ENCODE measurements around the gene CRYBB2.
A peak's percentile ranks its signal among the peaks of the same experiment; 100 is the strongest.
"Not testable (repeated sequence)": the region's sequence is repeated elsewhere in the genome, so short reads cannot be mapped to it uniquely, and the experiment has no call there.

Gene CRYBB2

DNA sequence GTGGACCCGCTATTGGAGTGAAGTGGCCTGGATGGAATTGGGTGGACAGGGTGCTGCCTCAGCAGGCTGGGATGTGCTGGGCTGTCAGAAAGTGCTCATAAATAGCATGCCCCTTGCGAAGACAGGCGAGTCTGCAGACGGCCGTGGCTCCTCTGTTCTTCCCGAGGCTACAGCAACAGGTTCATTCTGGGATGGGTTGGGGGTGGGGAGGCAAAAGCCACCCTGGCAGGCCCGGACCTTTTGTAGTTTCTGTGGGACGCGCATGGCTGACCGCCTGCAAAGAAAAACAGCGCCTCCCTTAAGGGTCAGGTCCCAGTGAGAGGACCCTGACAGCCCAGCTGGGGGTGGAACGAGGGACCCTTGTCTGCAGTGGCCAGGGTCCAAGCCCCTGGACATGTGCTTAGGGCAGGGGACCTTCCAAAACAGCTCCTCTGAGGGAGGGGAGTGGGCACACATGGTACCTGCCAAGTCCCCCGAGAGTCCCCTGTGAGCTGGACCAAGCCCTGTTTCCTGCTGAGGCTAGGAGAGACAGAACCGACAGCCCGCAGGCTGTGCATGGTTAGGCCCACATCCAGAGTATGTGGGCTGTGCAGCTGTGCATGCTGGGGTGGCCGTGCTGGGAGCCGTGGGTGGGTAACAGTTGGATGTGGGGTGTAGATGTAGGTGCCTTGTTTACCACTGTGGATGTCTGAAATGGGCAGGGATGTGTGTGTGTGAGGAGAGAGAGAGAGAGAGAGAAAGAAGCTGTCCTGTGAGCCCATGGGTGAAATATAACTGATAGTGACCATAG is 19.5 kb upstream of the CRYBB2 start, which contains the start of gene CRYBB3:
TSS of gene CRYBB3 (plus strand) at position 128 of the 790 bp plus-strand sequence. CDS start 1,539 bp downstream, outside the sequence.
- no peak for DNase-seq
- Histone ChIP-seq H3K9me3 (ENCODE audit: control extremely low read depth in 1 of 5, control insufficient read depth in 4 of 5, insufficient read depth in 2 of 5, low read depth in 1 of 5, low read length in 4 of 5) (no peaks in the 10 kb centered on the region), H3K27me3 (replicated peaks in 2 of 5; ENCODE audit: control insufficient read depth in 4 of 5, insufficient read depth in 5 of 5, low read length in 4 of 5) (peaks cover 0 to 1% (median 0%) of the 10 kb centered on the region in 5 experiments), H3K4me3 (ENCODE audit: control insufficient read depth in 1 of 7, extremely low read depth in 1 of 7, insufficient read depth in 4 of 7, low read depth in 2 of 7, low read length in 6 of 7) (no peak within 1 kb of the TSS), H3K4me1 (ENCODE audit: control extremely low read depth in 1 of 4, control insufficient read depth in 4 of 4, insufficient read depth in 4 of 4, low read length in 3 of 4) (no peaks in the 10 kb centered on the region), H3K36me3 (ENCODE audit: control insufficient read depth in 4 of 4, insufficient read depth in 4 of 4, low read length in 3 of 4) (no peaks in the 10 kb centered on the region), H3K27ac (ENCODE audit: insufficient read depth in 1 of 2, low read depth in 1 of 2, low read length in 2 of 2, poor library complexity in 1 of 2, severe bottlenecking in 2 of 2) (no peak within 1 kb of the TSS)
- WGBS (ENCODE audit: insufficient coverage) = 94% methylated on average over 15 of the region's 17 CpGs
- CTCF ChIA-PET = interaction anchor here (4.0 kb wide), 1 partner anchor 573 kb away, joined by 17 read pairs; no protein-coding TSS in a partner anchor
- POLR2A ChIA-PET = no interaction called here

DNA sequence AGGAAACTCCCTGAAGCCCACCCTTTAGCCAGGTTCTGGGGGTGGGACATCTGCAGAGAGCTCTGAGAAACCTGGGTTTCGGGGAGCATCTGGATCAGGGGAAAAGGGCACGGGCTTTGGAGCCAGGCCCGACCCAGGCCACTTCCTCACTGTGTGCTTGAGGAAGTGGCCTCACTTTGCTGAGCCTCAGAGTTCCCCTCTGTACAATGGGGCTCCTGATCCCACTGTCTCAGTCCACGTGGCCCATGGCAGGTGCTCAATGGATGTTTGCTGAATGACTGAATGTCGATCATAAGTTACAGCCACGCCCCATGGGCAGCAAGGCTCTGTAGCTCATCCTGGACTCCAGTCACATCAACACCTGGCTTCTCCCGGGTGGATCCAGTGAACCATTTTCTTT is 18.5 kb upstream of the CRYBB2 start:
- Histone ChIP-seq H3K4me3 (ENCODE audit: control insufficient read depth in 1 of 7, extremely low read depth in 1 of 7, insufficient read depth in 4 of 7, low read depth in 2 of 7, low read length in 6 of 7) (no peak overlapping the region), H3K36me3 (ENCODE audit: control insufficient read depth in 4 of 4, insufficient read depth in 4 of 4, low read length in 3 of 4) (no peaks in the 10 kb centered on the region), H3K27me3 (replicated peaks in 2 of 5; ENCODE audit: control insufficient read depth in 4 of 5, insufficient read depth in 5 of 5, low read length in 4 of 5) (no peaks in the 10 kb centered on the region), H3K27ac (ENCODE audit: insufficient read depth in 1 of 2, low read depth in 1 of 2, low read length in 2 of 2, poor library complexity in 1 of 2, severe bottlenecking in 2 of 2) (no peak overlapping the region), H3K9me3 (ENCODE audit: control extremely low read depth in 1 of 5, control insufficient read depth in 4 of 5, insufficient read depth in 2 of 5, low read depth in 1 of 5, low read length in 4 of 5) (no peaks in the 10 kb centered on the region), H3K4me1 (ENCODE audit: control extremely low read depth in 1 of 4, control insufficient read depth in 4 of 4, insufficient read depth in 4 of 4, low read length in 3 of 4) (no peaks in the 10 kb centered on the region)
- ChIA-PET CTCF (interaction anchor here (1.6 to 4.0 kb wide), 3 partner anchors 11 to 572 kb away, joined by 3 to 17 read pairs (median 13); no protein-coding TSS in a partner anchor), POLR2A (no interaction called here)
- DNase-seq = no peak
- WGBS (ENCODE audit: insufficient coverage) = 83% methylated on average over 7 of the region's 7 CpGs

DNA sequence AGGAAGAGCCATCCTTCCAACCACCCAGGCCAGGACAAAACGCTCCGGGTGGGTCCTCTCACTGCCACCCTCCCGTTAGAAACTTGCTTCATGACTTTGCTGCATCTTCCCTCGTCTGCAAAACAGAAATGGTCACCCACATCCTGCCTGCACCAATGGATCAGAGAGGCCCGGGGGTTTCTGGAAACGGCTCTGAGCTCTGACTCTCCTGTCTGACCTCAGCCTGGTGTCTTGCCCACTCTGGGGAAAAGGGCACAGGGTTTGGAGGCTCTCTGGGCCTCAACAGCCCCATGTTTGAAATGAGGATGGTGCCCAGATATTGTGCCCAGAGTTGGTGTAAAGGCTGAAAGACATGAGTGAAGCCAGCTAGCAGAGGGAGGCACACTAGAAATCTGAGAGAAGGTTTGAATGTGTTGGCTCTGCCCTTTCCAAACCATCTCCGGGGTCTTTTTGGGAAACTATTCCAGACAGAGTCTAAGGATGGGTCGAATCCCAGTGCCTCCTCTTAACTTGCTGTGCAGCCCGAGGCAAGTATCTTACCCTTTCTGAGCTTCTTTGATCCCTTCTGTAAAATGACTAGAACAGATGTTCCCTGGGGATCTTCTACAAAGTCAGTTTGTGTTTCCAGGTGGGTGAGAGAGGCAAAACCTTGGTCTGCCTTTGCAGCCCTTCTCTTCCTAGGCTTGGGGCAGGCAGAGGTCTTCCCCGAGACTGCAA is 17.7 kb upstream of the CRYBB2 start:
- ChIA-PET POLR2A (no interaction called here), CTCF (interaction anchor here (0.5 to 4.0 kb wide), 8 partner anchors 10 to 571 kb away, joined by 3 to 17 read pairs (median 4); no protein-coding TSS in a partner anchor)
- no peaks in the 10 kb centered on the region for H3K4me1 ChIP-seq (ENCODE audit: control extremely low read depth in 1 of 4, control insufficient read depth in 4 of 4, insufficient read depth in 4 of 4, low read length in 3 of 4)
- no peaks in the 10 kb centered on the region for H3K36me3 ChIP-seq (ENCODE audit: control insufficient read depth in 4 of 4, insufficient read depth in 4 of 4, low read length in 3 of 4)
- no peak for DNase-seq
- no peak overlapping the region for H3K27ac ChIP-seq (ENCODE audit: insufficient read depth in 1 of 2, low read depth in 1 of 2, low read length in 2 of 2, poor library complexity in 1 of 2, severe bottlenecking in 2 of 2)
- no peaks in the 10 kb centered on the region for H3K27me3 ChIP-seq (replicated peaks in 2 of 5; ENCODE audit: control insufficient read depth in 4 of 5, insufficient read depth in 5 of 5, low read length in 4 of 5)
- WGBS (ENCODE audit: insufficient coverage) = 68% methylated on average over 6 of the region's 10 CpGs
- no peaks in the 10 kb centered on the region for H3K9me3 ChIP-seq (ENCODE audit: control extremely low read depth in 1 of 5, control insufficient read depth in 4 of 5, insufficient read depth in 2 of 5, low read depth in 1 of 5, low read length in 4 of 5)
- H3K4me3 ChIP-seq (ENCODE audit: control insufficient read depth in 1 of 7, extremely low read depth in 1 of 7, insufficient read depth in 4 of 7, low read depth in 2 of 7, low read length in 6 of 7) = no peak overlapping the region

DNA sequence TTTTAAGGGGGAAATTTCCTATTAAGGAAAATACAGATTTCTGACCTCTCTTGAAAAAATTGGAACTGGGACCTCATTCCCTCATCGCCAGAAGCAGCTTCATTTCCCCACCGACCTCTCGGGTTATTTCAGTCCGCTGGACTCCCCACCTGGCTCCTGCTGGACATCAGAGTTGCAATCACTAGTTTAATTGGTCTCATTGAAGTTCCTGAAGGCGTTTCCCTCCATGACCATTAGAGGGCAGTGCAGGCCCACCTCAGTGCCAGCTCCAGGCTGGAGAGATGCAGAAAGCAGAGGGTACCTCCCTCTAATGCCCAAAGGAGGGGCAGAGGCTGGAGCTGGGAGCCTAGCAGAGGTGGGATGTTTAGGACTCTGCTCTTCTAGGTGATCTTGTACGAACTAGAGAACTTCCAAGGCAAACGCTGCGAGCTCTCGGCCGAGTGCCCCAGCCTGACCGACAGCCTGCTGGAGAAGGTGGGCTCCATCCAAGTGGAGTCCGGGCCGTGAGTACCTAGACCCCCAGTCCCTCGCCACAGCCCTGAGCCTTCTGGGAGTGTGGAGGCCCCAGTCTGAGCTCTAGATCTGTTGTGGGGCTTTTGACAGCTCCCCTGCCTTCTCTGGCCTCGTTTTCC is 17.0 kb upstream of the CRYBB2 start:
- Histone ChIP-seq H3K4me3 (ENCODE audit: control insufficient read depth in 1 of 7, extremely low read depth in 1 of 7, insufficient read depth in 4 of 7, low read depth in 2 of 7, low read length in 6 of 7) (no peak overlapping the region), H3K4me1 (ENCODE audit: control extremely low read depth in 1 of 4, control insufficient read depth in 4 of 4, insufficient read depth in 4 of 4, low read length in 3 of 4) (no peaks in the 10 kb centered on the region), H3K27me3 (replicated peaks in 2 of 5; ENCODE audit: control insufficient read depth in 4 of 5, insufficient read depth in 5 of 5, low read length in 4 of 5) (no peaks in the 10 kb centered on the region), H3K36me3 (ENCODE audit: control insufficient read depth in 4 of 4, insufficient read depth in 4 of 4, low read length in 3 of 4) (no peaks in the 10 kb centered on the region), H3K9me3 (ENCODE audit: control extremely low read depth in 1 of 5, control insufficient read depth in 4 of 5, insufficient read depth in 2 of 5, low read depth in 1 of 5, low read length in 4 of 5) (no peaks in the 10 kb centered on the region), H3K27ac (ENCODE audit: insufficient read depth in 1 of 2, low read depth in 1 of 2, low read length in 2 of 2, poor library complexity in 1 of 2, severe bottlenecking in 2 of 2) (no peak overlapping the region)
- DNase-seq = peak; percentile 47 to 65 (median 53)
- CTCF ChIA-PET = interaction anchor here (0.5 to 4.0 kb wide), 8 partner anchors 9 to 570 kb away, joined by 3 to 17 read pairs (median 4); no protein-coding TSS in a partner anchor
- POLR2A ChIA-PET = no interaction called here
- WGBS (ENCODE audit: insufficient coverage) = 39% methylated on average over 9 of the region's 15 CpGs

DNA sequence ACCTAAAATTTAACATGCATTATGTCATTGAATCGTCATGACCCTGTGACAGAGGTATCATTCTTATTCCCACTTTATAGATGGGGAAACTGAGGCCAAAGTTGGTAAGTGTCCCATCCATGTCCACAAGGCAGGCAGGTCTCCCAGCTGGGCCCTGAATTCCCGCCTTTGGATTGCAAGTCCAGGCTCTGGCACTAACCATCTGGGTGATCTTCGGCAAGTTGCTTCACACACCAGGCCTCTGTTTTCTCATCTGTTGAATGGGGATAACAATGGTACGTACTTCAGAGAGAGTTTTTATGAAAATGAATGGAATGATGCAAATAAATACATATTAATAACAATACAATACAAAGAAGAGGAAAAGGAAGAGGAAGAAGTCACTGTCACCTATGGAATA is 16.4 kb upstream of the CRYBB2 start:
- no peak for DNase-seq
- WGBS (ENCODE audit: insufficient coverage) = 94% methylated on average over 3 of the region's 4 CpGs
- Histone ChIP-seq H3K4me1 (ENCODE audit: control extremely low read depth in 1 of 4, control insufficient read depth in 4 of 4, insufficient read depth in 4 of 4, low read length in 3 of 4) (no peaks in the 10 kb centered on the region), H3K27me3 (replicated peaks in 2 of 5; ENCODE audit: control insufficient read depth in 4 of 5, insufficient read depth in 5 of 5, low read length in 4 of 5) (no peaks in the 10 kb centered on the region), H3K9me3 (ENCODE audit: control extremely low read depth in 1 of 5, control insufficient read depth in 4 of 5, insufficient read depth in 2 of 5, low read depth in 1 of 5, low read length in 4 of 5) (no peaks in the 10 kb centered on the region), H3K4me3 (ENCODE audit: control insufficient read depth in 1 of 7, extremely low read depth in 1 of 7, insufficient read depth in 4 of 7, low read depth in 2 of 7, low read length in 6 of 7) (no peak overlapping the region), H3K36me3 (ENCODE audit: control insufficient read depth in 4 of 4, insufficient read depth in 4 of 4, low read length in 3 of 4) (no peaks in the 10 kb centered on the region), H3K27ac (ENCODE audit: insufficient read depth in 1 of 2, low read depth in 1 of 2, low read length in 2 of 2, poor library complexity in 1 of 2, severe bottlenecking in 2 of 2) (no peak overlapping the region)
- POLR2A ChIA-PET = no interaction called here
- CTCF ChIA-PET = interaction anchor here (0.5 to 4.0 kb wide), 7 partner anchors 9 to 1913 kb away, joined by 3 to 17 read pairs (median 4); no protein-coding TSS in a partner anchor

DNA sequence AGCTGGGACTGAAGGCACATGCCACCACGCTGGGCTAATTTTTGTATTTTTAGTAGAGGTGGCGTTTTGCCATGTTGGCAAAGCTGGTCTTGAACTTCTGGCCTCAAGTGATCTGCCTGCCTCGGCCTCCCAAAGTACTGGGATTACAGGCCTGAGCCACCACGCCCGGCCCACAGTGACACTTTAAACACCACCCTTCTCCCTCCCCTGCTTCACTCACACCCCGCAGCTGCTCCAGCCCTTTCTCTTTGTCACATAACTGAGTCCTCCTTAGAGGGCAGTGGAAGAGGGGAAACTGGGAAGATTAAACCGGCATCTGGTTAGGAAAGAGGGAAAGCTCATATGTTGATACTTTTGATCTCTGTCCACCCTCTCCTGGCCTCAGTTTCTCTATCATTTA is 14.9 kb upstream of the CRYBB2 start:
- H3K9me3 ChIP-seq (ENCODE audit: control extremely low read depth in 1 of 5, control insufficient read depth in 4 of 5, insufficient read depth in 2 of 5, low read depth in 1 of 5, low read length in 4 of 5); H3K4me1 ChIP-seq (ENCODE audit: control extremely low read depth in 1 of 4, control insufficient read depth in 4 of 4, insufficient read depth in 4 of 4, low read length in 3 of 4); H3K36me3 ChIP-seq (ENCODE audit: control insufficient read depth in 4 of 4, insufficient read depth in 4 of 4, low read length in 3 of 4); DNase-seq; H3K4me3 ChIP-seq (ENCODE audit: control insufficient read depth in 1 of 7, extremely low read depth in 1 of 7, insufficient read depth in 4 of 7, low read depth in 2 of 7, low read length in 6 of 7); H3K27me3 ChIP-seq (replicated peaks in 2 of 5; ENCODE audit: control insufficient read depth in 4 of 5, insufficient read depth in 5 of 5, low read length in 4 of 5); H3K27ac ChIP-seq (ENCODE audit: insufficient read depth in 1 of 2, low read depth in 1 of 2, low read length in 2 of 2, poor library complexity in 1 of 2, severe bottlenecking in 2 of 2); POLR2A ChIA-PET: not testable (repeated sequence)
- 96% methylated on average over 3 of the region's 7 CpGs for whole genome bisulfite sequencing (ENCODE audit: insufficient coverage)
- CTCF ChIA-PET = interaction anchor here (1.0 kb wide), 1 partner anchor 13 kb away, joined by 3 read pairs; no protein-coding TSS in a partner anchor

Data from common myeloid progenitor, CD34-positive (primary cell).